ENCODE results near the gene KHK.
"Not testable (repeated sequence)": the region's sequence is repeated elsewhere in the genome, so short reads cannot be mapped to it uniquely, and the experiment has no call there.

Gene KHK

DNA sequence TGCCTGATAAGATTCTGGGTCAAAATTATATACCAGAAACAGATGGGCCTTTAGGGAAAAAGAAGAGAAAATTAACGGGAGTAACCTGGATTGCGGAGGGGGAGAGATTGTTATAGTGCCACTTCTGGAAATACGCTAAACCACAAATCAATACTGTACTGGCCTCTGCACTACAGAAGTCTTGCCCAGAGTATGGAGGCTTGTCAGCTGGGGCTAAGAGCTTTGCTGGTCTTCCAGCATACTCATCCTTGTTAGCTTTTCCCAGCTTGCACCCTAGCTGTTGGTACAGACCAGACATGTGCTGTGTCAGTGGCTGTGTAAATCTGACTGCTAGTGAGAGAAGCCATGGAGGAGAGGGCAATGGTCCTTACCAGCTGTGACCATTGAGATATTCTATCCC is 26.2 kb upstream of the KHK start:
- DNase-seq: no peak

DNA sequence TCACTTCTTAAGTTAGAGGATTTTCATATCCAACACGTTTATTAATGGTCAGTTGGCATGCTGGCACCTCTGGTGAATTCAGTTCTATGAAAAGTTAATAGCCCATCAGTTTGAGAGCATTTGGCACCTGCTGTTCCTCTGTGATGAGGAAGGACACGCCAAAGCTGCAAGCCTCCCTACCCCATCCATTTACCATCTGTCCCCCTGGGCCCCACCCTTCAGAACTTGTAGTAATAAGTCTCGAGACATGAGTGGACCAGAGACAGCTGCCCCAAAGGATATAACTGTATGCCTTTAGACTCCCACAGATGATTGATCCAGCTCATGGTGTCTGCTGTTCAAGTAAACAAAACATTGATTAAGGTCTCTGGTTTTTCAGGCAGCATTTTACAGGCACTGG is 21.4 kb upstream of the KHK start:
- no peak for DNase-seq

DNA sequence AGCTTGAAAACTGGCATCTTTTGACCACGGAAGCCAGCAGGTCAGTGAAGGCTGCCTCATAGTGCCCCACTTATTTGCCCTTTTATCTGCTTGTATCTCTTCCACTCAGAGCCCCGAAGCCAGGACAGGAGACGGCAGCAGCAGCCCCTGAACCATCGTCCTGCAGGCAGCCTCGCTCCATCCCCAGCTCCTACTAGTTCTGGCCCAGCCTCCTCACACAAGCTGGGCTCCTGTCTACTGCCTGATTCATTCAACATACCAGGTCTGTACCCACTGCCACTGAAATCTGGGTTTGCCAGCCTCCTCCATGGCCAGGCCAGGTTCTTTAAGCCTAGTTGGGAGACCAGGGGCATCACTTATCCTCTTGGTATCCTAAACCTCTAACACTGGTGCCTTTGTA is 19.2 kb upstream of the KHK start:
- DNase-seq: no peak

- no peak for DNase-seq
Observed at GRCh38 chr2:27069436-27069835, 17.1 kb upstream of the KHK start.

DNA sequence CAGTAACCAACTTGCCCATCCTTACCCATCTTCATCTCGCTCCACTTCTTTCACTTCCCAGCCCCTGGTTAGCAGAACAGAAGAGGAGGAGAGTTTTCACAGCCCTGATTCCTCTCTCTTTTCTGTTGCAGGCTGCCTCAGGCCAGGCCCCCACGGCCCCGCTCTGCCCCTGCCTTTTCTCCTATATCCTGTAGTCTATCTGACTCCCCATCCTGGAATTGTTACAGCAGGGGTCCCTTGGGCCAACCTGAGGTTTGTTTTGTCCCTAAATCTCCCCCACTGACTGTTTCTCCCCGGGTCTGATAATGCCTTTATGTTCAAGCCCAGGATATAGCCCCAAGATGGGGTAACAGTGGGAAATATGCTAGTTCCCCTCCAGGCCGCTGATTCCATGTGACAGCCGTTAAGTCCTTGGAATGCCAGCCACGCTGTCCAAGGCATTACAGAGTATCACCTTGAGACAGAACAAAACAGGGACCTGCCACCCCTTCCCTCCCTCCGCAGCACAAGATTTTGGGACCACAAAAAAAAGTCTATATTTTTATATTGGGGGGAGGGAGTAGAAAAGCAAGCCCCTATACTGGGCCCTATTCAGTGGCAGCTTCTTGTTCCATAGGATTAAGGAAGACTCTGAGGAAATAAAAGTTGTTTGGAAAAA is 16.5 kb upstream of the KHK start:
- no peak for DNase-seq

GRCh38 chr2:27070653-27071276 is 15.8 kb upstream of the KHK start:
- DNase-seq: no peak

DNA sequence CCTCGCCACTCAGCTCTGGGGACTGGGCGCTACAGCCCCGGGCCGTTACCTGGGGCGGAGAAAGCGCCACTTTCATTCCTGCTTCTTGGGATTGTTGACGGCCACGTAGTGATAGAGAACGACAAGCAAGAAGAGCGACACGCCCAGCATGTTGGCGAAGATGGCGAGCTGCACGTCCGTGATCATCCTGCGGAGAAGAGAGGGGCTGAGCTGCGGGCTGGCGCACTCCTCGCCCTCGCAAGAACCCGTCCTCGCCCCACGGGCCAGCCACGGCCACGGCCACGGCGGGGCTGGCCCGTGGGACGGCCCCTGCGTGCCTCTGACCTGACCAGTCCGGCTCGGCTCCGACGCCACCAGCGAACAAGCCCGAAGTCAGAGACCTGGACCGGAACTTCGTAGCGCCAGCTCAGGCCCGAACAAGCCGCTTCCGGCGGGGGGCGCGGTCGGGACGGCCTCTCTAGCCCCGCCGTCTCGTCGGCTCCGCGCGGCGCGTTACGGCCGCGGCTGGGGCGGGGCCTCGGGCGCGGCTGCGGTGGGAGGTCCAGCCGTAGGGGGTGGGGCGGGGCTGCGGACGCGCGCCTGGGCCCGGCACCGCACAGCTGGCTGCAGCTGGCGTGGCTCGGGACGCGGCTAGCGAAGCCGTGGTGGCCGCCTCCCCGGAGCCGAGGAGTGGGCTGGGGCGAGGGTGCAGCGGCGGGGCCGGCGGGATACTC is 15.1 kb upstream of the KHK start, which contains the start of gene OST4:
TSS of gene OST4 (minus strand) at position 378 of the 713 bp plus-strand sequence.
- peak; percentile 86 for DNase-seq

GRCh38 chr2:27071990-27072830 is 14.4 kb upstream of the KHK start:
- no peak for DNase-seq

- no peak for DNase-seq
Observed at GRCh38 chr2:27072920-27073319, 13.7 kb upstream of the KHK start.

DNA sequence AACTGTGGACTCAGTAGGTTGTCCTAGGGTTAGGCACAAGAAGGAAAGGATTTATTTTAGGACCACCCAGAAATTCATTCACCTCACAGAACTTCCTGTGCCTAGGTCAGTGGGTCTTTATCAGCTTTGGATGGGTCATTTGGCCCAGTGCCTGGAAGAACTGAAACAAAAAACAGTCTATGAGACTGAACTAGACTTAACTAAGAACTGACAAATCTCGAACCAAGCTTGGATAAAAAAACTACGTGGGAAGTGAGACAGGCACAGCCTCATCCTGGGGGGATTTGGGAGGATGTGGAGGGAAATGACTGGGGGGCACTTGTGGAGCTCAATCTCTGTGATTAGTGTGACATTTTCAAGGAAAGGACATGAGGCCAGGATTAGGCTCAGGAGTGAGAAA is 12.8 kb upstream of the KHK start:
- no peak for DNase-seq

DNA sequence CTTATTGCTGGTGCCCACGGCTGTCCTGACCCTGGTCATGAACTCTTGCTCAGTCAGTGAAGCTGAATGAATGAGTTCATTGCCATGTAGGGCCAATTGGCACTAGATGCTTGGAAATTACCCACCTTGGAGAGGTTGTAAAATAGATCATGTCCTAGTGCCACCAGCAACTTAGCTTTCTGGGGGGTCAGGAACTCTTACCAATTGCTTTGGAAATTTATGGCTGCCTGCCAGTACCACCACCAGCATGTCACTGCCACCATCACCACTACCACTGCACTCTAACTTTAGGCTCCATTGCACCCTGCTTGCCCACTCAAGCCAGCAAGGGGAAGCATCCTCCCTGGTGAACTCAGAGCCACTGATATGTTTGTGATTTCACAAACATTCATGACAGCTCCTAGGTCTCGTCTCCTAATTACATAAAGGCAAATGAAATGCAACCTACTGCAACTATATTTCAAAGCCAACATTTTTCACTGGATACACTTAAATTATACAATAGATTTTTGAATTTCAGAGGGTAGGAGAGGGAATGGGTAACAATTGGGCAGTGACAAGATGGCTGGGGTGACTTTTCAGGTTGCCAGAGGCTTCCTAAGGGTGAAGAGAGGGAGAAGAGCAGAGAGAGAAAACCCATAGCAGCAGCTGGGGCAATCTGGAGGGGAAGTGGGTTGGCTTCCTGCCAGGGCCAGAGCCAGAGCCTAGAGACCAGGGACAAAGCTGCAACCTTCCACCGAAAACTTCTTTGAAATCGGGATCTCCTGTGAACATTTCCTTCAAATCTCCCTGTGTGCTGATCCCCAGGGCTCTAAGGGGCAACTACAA is 11.6 kb upstream of the KHK start:
- peak; percentile 44 for DNase-seq

DNA sequence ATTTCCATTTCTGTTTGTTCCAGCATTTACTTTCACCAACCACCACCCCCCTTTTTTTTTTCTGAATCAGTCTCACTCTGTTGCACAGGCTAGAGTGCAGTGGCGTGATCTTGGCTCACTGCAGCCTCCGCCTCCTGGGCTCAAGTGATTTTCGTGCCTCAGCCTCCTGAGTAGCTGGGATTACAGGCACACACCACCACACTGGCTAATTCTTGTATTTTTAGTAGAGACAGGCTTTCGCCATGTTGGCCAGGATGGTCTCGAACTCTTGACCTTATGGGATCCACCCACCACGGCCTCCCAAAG is 11.1 kb upstream of the KHK start:
- not testable (repeated sequence) for DNase-seq

DNA sequence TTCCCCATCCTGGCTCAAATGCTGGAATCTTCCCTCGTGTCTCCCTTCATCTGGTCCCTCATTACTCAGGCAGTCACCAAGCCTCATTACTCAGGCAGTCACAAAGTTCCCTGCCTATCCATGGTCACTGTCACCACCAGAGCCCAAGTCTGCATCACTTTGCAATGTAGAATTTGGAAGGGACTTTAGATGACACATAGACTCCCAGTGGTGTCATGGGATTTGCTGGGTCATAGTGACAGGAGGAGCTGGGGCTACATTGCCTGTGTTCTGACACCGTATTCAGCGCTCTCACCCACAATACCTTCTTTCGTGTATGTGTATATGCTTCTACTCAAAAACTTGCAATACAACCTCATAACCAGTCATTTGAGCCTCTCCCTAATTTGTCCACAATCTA is 10.2 kb upstream of the KHK start:
- DNase-seq: no peak

- no peak for DNase-seq
Observed at GRCh38 chr2:27077231-27077630, 9.3 kb upstream of the KHK start.

DNA sequence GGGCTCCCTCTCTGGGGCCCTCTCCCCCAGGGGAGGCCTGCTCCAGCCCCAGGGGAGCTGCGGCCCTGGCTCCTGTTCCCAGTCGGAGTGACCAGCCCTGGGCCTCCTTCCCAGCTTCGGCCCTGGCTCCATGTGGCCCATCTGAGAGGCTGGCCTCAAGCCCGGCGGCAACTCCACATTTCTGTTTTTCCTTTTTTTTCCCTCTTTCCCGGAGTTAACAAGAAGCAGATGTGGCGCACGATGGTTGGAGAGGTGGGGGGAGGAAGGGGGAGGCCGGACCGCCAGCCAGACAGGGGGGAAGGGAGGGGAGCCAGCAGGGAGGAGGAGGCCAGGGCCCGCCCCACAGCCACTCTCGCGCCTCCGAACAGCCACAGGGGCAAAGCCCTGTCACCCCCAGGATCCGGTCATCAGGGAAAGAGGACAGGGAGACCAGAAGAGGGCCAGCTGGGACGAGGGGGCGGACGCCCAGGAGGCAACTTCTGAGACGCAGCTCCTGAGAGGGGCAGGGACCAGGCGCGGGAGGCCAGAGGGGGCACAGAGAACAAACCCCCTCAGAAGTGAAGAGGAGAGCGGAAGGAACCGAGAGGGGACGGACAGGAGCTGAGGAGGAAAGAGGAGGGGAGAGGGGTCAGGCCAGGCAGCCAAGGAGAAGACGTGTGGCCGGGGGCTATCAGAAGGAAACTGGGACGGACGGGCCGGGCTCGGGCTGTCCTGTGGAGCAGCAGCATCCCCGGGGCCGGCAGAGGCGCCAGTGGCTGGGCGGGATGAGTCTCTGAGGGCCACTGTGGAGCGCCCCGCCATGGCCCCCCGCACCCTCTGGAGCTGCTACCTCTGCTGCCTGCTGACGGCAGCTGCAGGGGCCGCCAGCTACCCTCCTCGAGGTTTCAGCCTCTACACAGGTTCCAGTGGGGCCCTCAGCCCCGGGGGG is 8.0 kb upstream of the KHK start, which contains the start of gene EMILIN1:
TSS of gene EMILIN1 (plus strand) at position 349 of the 928 bp plus-strand sequence. CDS start at position 800, 451 bp downstream.
- no peak for DNase-seq

GRCh38 chr2:27079233-27080139 is 7.1 kb upstream of the KHK start:
- DNase-seq: no peak

DNA sequence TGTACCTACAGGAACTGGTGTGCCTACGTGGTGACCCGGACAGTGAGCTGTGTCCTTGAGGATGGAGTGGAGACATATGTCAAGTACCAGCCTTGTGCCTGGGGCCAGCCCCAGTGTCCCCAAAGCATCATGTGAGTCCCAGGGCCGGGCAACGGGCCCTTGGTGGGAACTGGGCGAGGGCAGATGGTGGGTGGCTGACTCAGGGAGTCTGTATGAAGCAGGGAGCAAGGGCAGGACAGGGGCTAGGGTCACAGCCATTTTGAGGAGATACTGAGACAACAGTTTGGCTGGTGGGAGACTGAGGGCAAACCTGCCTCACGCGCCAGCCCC is 6.5 kb upstream of the KHK start:
- no peak for DNase-seq

GRCh38 chr2:27080603-27080936 is 6.0 kb upstream of the KHK start:
- no peak for DNase-seq

DNA sequence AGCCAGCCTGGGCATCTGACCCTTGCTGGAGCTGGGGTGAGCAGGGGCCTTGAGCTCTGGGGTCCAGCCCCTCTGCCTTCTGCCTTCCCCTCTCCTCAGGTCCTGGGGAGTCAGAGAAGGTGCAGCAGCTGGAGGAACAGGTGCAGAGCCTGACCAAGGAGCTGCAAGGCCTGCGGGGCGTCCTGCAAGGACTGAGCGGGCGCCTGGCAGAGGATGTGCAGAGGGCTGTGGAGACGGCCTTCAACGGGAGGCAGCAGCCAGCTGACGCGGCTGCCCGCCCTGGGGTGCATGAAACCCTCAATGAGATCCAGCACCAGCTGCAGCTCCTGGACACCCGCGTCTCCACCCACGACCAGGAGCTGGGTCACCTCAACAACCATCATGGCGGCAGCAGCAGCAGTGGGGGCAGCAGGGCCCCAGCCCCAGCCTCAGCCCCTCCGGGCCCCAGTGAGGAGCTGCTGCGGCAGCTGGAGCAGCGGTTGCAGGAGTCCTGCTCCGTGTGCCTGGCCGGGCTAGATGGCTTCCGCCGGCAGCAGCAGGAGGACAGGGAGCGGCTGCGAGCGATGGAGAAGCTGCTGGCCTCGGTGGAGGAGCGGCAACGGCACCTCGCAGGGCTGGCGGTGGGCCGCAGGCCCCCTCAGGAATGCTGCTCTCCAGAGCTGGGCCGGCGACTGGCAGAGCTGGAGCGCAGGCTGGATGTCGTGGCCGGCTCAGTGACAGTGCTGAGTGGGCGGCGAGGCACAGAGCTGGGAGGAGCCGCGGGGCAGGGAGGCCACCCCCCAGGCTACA is 4.4 kb upstream of the KHK start:
- no peak for DNase-seq

All from effector CD4-positive, alpha-beta T cell (primary cell).